K562 (cell line): Measurements from ENCODE around the gene COL5A3. TPM values are rescaled to one million over a fixed set of nuclear protein-coding genes. Genes with fewer than 3 reads are reported as not detected.

Experiments used
- ARID1B ChIP-seq: fragments of 450-650 bp; IDR thresholded peaks from 2 replicates; pipeline ENCODE4 v1.6.1; 2016; ENCODE audit warnings: antibody characterized with exemption, mild to moderate bottlenecking, inconsistent platforms
- ARID3B ChIP-seq: fragments of 250-450 bp; sonication (Bioruptor Pico); IDR thresholded peaks from 2 replicates; pipeline ENCODE4 v1.4.0; 2020; ENCODE audit warnings: borderline replicate concordance
- CBFA2T3 ChIP-seq: fragments of 450-650 bp; IDR thresholded peaks from 2 replicates; pipeline ENCODE4 v1.6.1; 2017
- CCAR2 ChIP-seq: fragments of 200-400 bp; formaldehyde crosslinking; IDR thresholded peaks from 2 replicates; pipeline ENCODE4 v1.6.1; 2017; ENCODE audit warnings: mild to moderate bottlenecking, low read depth, low read length
- CREBBP ChIP-seq: IDR thresholded peaks from one replicate; pipeline ENCODE4 v1.6.1; 2012; ENCODE audit warnings: low read depth, mild to moderate bottlenecking, control low read depth, inconsistent platforms, low read length
- CTCFL ChIP-seq: IDR thresholded peaks from 2 replicates; pipeline ENCODE4 v1.6.1; 2011; ENCODE audit warnings: borderline replicate concordance, low read depth, mild to moderate bottlenecking, moderate library complexity, low read length; ENCODE audit not compliant: insufficient read depth, poor library complexity, severe bottlenecking
- CXXC5 ChIP-seq: fragments of 250-450 bp; sonication (Bioruptor Pico); IDR thresholded peaks from 2 replicates; pipeline ENCODE4 v1.8.0; 2022; ENCODE audit warnings: inconsistent platforms, mild to moderate bottlenecking, moderate library complexity
- HCFC1 ChIP-seq: IDR thresholded peaks from 2 replicates; pipeline ENCODE4 v1.6.1; 2012; ENCODE audit warnings: low read depth, low read length, improper control_type of control experiment
- KDM1A ChIP-seq, 2 experiments: fragments of 450-650 bp; IDR thresholded peaks; 2 replicates each; pipeline ENCODE4 v1.6.1; 2016; ENCODE audit warnings: mild to moderate bottlenecking in 2 of 2
- KDM4B ChIP-seq, 2 experiments: fragments of 450-650 bp in 1 of 2; sonication (generic) in 1 of 2; IDR thresholded peaks; 2 replicates each; pipeline ENCODE4 v1.6.1; 2016 to 2017; ENCODE audit warnings: borderline replicate concordance in 2 of 2, antibody characterized with exemption in 1 of 2, low read depth in 1 of 2, mild to moderate bottlenecking in 1 of 2
- L3MBTL2 ChIP-seq: fragments of 450-650 bp; IDR thresholded peaks from 2 replicates; pipeline ENCODE4 v1.6.1; 2016; ENCODE audit warnings: mild to moderate bottlenecking, moderate library complexity
- MBD1 ChIP-seq: fragments of 250-450 bp; sonication (Bioruptor Pico); IDR thresholded peaks from 2 replicates; pipeline ENCODE4 v1.8.0; 2022; ENCODE audit warnings: inconsistent platforms
- MEF2A ChIP-seq: IDR thresholded peaks from 2 replicates; pipeline ENCODE4 v1.6.1; 2011; ENCODE audit warnings: low read depth, mild to moderate bottlenecking, low read length, moderate library complexity; ENCODE audit not compliant: control insufficient read depth
- MTA2 ChIP-seq: fragments of 450-650 bp; IDR thresholded peaks from 2 replicates; pipeline ENCODE4 v1.6.1; 2016; ENCODE audit warnings: low read depth
- NR2F6 ChIP-seq: fragments of 450-650 bp; formaldehyde crosslinking; IDR thresholded peaks from 2 replicates; pipeline ENCODE4 v1.4.0; 2020; ENCODE audit warnings: mild to moderate bottlenecking
- PKNOX1 ChIP-seq: fragments of 450-650 bp; IDR thresholded peaks from 2 replicates; pipeline ENCODE4 v1.6.1; 2016
- PPARD ChIP-seq: fragments of 250-450 bp; sonication (Bioruptor Pico); IDR thresholded peaks from 2 replicates; pipeline ENCODE4 v1.8.0; 2022; ENCODE audit warnings: inconsistent platforms, mild to moderate bottlenecking, moderate library complexity
- SUPT5H ChIP-seq: fragments of 450-650 bp; IDR thresholded peaks from 2 replicates; pipeline ENCODE4 v1.6.1; 2016
- TCF7 ChIP-seq: sonication (generic); IDR thresholded peaks from 2 replicates; pipeline ENCODE4 v1.6.1; 2016; ENCODE audit warnings: antibody characterized with exemption, borderline replicate concordance
- ZBTB9 ChIP-seq: fragments of 450-650 bp; formaldehyde crosslinking; IDR thresholded peaks from 2 replicates; pipeline ENCODE4 v1.4.0; 2020; ENCODE audit warnings: mild to moderate bottlenecking, moderate library complexity
- ZFP1 ChIP-seq: fragments of 450-650 bp; formaldehyde crosslinking; IDR thresholded peaks from 2 replicates; pipeline ENCODE4 v1.4.0; 2020; ENCODE audit warnings: mild to moderate bottlenecking, mixed read lengths
- polyA plus RNA-seq, 8 experiments: library from polyadenylated mRNA; depleted of rRNA in 4 of 8; stranded (reverse) in 5 of 8; unstranded in 3 of 8; fragments of >200 nt; fragmentation: Nextera tagmentation in 2 of 8; fragmentation: Illumina TruSeq in 1 of 8; extraction: Ambion mirVana in 2 of 8; extraction: Trizol in 1 of 8; gene quantifications; 2 replicates each; pipeline versions ENCODE4 v1.2.1 to v1.2.3, GENCODE V29; 2011 to 2014; ENCODE audit warnings: inconsistent platforms in 1 of 8, missing spikeins in 1 of 8
- total RNA-seq, 7 experiments: library from RNA; depleted of rRNA in 6 of 7; stranded (reverse); fragments of >200 nt in 6 of 7; fragmentation: Illumina TruSeq in 2 of 7; extraction: Trizol in 2 of 7; gene quantifications; 2 replicates each; pipeline versions ENCODE4 v1.2.1 to v1.2.3, GENCODE V29; 2011 to 2021; ENCODE audit warnings: low replicate concordance in 1 of 7

The COL5A3 gene
- total and polyA plus RNA-seq, 9 of the 15 experiments (the other 6 are each of a cell fraction or from before 2014, with no cell fraction given): 0.01 to 0.02 TPM; not detected in 7

GRCh38 chr19:9947441-9947840, 62.9 kb downstream of the COL5A3 start (continued):
- peak in 1 of 2 experiments; percentile 27; a peak in 1 of 4 replicates for TF ChIP-seq KDM1A (IDR thresholded peaks at IDR 0.05)
- no peak for TF ChIP-seq MTA2
- no peak for TF ChIP-seq KDM4B (IDR thresholded peaks at IDR 0.05; ENCODE audit: borderline replicate concordance in 2 of 2, low read depth in 1 of 2)
- peak; percentile 60 for TF ChIP-seq ARID1B
- no peak for TF ChIP-seq NR2F6 (CRISPR knock-in tag)
- no peak for TF ChIP-seq CREBBP
- no peak for TF ChIP-seq ZFP1
- peak; percentile 30; the same call in 1 of the 2 replicates for TF ChIP-seq PKNOX1
- 0 out of 2 replicates have a peak, but pooled peaks have one; percentile 16 for TF ChIP-seq CXXC5 (CRISPR knock-in tag)
- peak; percentile 87; the same call in 1 of the 2 replicates for TF ChIP-seq ZBTB9 (CRISPR knock-in tag)
- no peak for TF ChIP-seq CTCFL
- no peak for TF ChIP-seq MBD1 (CRISPR knock-in tag)
- no peak for TF ChIP-seq PPARD (CRISPR knock-in tag)
- peak; percentile 80; the same call in 1 of the 2 replicates for TF ChIP-seq MEF2A
- TF ChIP-seq L3MBTL2: peak; percentile 68
- TF ChIP-seq CBFA2T3: peak; percentile 71
- TF ChIP-seq SUPT5H: no peak
- TF ChIP-seq HCFC1: no peak
- TF ChIP-seq CCAR2: no peak
- TF ChIP-seq TCF7: no peak
- TF ChIP-seq ARID3B (CRISPR knock-in tag): no peak
